ENCODE measurements around the gene TAF11L2.

DNA sequence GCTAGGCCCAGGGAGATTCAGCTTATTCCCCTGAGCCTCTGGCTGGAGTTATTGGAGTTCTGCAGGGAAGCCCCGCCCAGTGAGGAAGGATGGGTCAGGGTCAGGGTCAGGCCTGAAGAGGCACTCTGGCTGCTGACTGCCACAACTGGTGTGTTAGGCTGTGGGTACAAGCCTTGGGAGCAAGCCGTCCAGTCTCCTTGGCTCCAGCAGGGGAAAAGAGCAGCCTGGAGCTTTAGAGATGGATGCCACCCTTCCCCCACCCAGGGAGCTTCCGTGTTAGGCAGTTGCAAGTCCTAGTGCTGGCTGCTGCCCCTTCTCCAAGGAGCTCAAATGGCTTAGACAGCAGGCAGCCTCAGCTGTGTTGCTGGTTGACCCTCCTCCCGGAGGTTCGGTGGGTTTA, 34.4 kb upstream of the TAF11L2 start:
- TF ChIP-seq CTCF (IDR thresholded peaks at IDR 0.05) (no peak), POLR2AphosphoS5 (IDR thresholded peaks at IDR 0.05) (no peak), EP300 (IDR thresholded peaks at IDR 0.05) (no peak)
